Neural progenitor cell (in vitro differentiated cells): ENCODE data around the gene AFF3.

Experiments
- CTCF ChIP-seq: fragments of 200-600 bp; sonication (generic); IDR thresholded peaks from 2 replicates; pipeline ENCODE4 v1.5.1; 2017; ENCODE audit warnings: antibody characterized with exemption, mild to moderate bottlenecking
- EZH2 ChIP-seq: fragments of 200-600 bp; sonication (generic); IDR thresholded peaks from 2 replicates; pipeline ENCODE4 v1.6.1; 2017; ENCODE audit warnings: antibody characterized with exemption, mild to moderate bottlenecking, moderate library complexity
- EZH2phosphoT487 ChIP-seq: fragments of 200-600 bp; sonication (generic); IDR thresholded peaks from 2 replicates; pipeline ENCODE4 v1.6.1; 2017; ENCODE audit warnings: antibody characterized with exemption

- no peak for TF ChIP-seq CTCF
- no peak for TF ChIP-seq EZH2phosphoT487
- TF ChIP-seq EZH2 = no peak
These were observed 570.9 kb downstream of the AFF3 start for GRCh38 chr2:99571533-99571932.
